Prostate gland (tissue), 2 donors: ENCODE results near the gene CHID1.

Source experiments
- POLR2A ChIP-seq: fragments of 450-650 bp; IDR thresholded peaks from one replicate; pipeline ENCODE4 v1.6.1; 2016; ENCODE audit warnings: antibody characterized with exemption, mild to moderate bottlenecking
- TF ChIP-seq, protein P1 (sequence below), 4 experiments: fragments of 200-600 bp in 2 of 4; fragments of 450-650 bp in 2 of 4; sonication (generic) in 2 of 4; IDR thresholded peaks; 1 replicate in 3 of 4; 2 replicates in 1 of 4; pipeline ENCODE4 v1.5.1; 2016 to 2019; ENCODE audit warnings: antibody characterized with exemption in 4 of 4, mild to moderate bottlenecking in 2 of 4, moderate library complexity in 2 of 4

DNA sequence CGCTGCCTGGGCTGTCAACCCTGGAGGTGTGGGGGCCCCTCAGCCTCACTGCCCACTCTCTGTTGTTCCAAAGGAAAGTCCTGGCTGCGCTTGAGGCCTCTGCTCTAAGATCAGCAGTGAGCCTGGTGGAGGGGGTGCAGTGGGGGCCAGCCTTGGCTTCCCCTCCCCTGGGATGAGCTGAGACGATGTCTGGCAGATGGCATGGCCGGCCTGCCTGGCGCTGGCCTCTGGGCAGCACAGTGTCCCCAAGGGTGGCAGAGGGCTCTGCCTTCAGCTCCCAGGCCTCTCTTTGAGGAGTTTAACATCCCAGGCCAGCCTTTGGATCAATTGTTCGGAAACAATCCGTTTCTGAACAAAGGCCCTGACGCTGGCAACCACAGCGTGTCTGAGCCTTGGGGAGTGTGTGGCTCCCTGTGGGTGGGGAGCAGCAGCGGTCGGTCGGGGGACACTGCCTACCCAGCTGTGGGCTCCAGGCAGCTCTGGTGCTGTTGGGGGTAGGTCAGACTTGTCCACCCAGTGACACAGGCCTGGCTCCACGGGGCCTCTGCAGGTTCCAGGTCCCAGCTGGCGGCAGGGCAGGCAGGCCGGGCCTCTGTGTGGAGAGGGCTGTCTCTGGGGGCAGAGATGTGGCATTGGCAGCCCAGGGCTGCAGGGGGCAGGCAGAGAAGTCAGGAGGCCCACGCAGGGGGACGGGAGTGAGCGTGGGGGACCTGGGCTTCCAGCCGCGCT is 55.8 kb downstream of the CHID1 start:
- TF ChIP-seq POLR2A: no peak
- TF ChIP-seq, protein P1, sequence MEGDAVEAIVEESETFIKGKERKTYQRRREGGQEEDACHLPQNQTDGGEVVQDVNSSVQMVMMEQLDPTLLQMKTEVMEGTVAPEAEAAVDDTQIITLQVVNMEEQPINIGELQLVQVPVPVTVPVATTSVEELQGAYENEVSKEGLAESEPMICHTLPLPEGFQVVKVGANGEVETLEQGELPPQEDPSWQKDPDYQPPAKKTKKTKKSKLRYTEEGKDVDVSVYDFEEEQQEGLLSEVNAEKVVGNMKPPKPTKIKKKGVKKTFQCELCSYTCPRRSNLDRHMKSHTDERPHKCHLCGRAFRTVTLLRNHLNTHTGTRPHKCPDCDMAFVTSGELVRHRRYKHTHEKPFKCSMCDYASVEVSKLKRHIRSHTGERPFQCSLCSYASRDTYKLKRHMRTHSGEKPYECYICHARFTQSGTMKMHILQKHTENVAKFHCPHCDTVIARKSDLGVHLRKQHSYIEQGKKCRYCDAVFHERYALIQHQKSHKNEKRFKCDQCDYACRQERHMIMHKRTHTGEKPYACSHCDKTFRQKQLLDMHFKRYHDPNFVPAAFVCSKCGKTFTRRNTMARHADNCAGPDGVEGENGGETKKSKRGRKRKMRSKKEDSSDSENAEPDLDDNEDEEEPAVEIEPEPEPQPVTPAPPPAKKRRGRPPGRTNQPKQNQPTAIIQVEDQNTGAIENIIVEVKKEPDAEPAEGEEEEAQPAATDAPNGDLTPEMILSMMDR (IDR thresholded peaks at IDR 0.05): no peak
